NCI-H2196 (cell line): ENCODE measurements around the gene CD68.

Source experiments
- DNase-seq: peaks from one replicate; lab custom pipeline; 2025; ENCODE audit not compliant: unreplicated experiment; lab: John Stamatoyannopoulos, UW

CD68 gene, protein sequence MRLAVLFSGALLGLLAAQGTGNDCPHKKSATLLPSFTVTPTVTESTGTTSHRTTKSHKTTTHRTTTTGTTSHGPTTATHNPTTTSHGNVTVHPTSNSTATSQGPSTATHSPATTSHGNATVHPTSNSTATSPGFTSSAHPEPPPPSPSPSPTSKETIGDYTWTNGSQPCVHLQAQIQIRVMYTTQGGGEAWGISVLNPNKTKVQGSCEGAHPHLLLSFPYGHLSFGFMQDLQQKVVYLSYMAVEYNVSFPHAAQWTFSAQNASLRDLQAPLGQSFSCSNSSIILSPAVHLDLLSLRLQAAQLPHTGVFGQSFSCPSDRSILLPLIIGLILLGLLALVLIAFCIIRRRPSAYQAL

DNA sequence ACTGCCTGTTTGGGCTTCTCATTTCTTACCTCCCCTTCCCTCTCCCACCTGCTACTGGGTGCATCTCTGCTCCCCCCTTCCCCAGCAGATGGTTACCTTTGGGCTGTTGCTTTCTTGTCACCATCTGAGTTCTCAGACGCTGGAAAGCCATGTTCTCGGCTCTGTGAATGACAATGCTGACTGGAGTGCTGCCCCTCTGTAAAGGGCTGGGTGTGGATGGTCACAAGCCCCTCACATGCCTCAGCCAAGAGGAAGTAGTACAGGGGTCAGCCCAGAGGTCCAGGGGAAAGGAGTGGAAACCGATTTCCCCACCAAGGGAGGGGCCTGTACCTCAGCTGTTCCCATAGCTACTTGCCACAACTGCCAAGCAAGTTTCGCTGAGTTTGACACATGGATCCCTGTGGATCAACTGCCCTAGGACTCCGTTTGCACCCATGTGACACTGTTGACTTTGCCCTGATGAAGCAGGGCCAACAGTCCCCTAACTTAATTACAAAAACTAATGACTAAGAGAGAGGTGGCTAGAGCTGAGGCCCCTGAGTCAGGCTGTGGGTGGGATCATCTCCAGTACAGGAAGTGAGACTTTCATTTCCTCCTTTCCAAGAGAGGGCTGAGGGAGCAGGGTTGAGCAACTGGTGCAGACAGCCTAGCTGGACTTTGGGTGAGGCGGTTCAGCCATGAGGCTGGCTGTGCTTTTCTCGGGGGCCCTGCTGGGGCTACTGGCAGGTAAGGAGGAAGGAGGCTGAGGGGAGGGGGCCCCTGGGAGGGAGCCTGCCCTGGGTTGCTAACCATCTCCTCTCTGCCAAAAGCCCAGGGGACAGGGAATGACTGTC is at the start of gene CD68:
Gene CD68 (plus strand): TSS at position 638 of the 833 bp plus-strand sequence. CDS start 40 bp downstream, at position 678.
- no peak for DNase-seq

DNA sequence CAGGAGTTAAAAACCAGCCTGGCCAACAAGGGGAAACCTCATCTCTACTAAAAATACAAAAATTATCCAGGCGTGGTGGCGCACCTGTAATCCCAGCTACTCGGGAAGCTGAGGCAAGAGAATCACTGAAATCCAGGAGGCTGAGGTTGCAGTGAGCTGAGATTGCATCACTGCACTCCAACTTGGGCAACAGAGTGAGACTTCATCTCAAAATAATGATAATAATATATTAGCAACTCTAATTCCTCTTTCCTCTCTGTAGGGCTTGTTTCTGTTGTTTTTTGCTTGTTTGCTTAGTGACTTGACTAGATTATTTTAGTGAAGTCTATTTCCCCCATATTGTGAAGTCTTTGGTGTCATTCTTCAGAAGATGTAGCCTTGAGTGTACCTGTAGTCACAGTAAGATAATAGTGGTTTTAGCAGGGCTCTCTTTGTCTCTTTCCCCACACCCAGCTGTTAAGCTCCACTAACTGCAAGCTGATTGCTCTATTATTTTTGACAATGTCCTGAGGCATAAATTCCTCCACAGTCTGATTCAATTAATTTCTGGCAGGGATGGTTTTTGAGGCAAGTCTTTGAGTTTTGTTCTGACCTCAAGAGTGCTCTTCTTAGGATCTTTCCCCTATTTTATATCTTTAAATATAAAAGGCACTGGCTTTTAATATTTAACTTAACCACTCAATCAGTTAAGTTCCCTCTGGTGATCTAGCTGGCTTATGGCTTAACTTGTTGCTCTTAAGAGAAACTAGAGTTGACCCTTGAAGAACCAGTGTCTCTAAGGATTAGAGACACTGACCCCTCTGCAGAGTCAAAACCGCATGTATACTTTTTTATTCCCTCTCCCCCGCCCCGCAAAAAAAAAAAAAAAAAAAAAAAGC is 49.2 kb upstream of the CD68 start:
- no peak for DNase-seq

DNA sequence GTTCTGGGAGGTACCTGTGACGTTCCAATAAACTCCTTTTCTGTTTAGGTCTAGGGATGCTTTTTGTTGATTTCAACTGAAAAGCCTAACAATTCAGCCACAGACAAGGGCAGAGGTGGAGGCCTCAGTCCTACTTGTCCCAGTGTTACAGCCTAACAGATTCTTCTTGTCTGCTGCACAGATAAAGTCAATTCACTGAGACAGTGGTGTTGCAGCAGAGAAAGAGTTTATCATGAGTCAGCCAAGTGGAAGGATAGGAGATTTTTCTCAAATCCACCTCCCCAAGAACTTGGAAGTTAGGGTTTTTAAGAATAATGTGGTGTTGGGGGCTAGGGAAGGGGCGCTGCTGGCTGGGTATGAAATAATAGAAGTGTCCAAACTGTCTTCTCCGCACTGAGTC is 41.4 kb upstream of the CD68 start:
- no peak for DNase-seq

DNA sequence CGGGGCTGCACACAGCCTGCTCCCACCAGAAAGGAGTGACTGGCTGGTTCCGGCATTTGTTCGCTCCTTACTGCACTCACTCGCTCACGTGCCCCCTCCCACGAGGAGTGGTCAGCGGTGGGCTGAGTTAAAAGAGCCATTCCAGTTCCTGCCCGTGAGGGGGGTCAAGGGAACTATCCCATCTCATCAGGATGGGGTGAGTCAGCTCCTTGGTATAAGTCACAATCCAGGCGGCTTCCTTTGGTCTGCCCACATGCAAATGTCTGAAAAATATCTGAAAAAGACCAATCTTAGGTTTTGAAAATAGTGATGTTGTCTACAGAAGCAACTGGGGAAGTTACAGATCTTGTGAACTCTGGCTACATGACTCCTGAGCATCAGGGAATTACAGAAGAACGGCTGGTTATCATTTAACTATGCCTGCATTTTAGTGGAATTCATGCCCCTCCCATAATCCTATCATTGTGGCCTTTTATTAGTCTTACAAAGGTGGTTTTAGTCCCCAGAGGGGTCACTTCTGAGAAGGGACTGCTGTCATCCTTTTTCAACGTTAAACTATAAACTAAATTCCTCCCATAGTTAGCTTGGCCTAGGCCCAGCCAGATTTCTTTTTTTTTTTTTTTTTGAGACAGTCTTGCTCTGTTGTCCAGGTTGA is 40.4 kb upstream of the CD68 start:
- DNase-seq = no peak

DNA sequence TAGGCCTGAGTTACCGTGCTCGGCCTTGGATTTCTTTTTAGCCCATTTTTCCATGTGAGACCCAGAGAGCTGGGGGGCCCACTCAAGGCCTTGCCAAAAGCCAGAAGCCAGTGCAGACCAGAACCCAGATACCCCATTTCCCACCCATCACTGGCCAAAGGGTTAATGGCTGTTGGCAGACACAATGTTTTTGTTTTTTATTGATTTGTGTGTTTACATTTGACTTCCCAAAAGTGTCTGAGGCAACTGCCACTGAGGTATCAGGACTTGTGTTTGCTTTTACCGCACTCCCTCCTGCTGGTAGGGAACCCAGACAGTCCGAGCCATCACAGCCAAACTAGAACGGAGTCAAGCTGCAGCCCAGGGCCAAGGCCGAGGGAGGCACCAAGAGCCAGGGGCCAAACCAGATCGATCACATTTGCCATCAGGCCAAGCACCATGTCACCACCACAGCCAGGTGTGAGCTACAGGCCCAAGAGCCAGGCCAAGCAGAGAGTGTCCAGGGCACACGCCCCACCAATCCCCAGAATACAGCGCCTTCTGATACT is 38.3 kb upstream of the CD68 start:
- DNase-seq = no peak

DNA sequence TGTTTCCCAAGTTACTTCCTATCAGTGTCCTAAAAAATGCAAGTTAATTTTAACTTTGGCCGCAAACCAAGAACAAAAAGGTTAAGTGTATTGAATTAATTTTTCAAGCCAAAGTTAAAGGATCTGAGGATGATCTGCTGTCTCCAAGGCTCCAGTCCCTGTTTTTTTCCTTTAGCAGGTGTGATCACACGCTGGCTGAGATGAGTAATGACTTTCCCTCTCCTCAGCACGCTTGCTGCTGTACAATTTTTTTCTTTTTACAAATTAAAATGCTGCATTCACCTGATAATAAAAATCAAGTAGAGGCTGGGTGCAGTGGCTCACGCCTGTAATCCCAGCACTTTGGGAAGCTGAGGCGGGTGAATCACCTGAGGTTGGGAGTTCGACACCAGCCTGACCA is 34.5 kb upstream of the CD68 start:
- no peak for DNase-seq

DNA sequence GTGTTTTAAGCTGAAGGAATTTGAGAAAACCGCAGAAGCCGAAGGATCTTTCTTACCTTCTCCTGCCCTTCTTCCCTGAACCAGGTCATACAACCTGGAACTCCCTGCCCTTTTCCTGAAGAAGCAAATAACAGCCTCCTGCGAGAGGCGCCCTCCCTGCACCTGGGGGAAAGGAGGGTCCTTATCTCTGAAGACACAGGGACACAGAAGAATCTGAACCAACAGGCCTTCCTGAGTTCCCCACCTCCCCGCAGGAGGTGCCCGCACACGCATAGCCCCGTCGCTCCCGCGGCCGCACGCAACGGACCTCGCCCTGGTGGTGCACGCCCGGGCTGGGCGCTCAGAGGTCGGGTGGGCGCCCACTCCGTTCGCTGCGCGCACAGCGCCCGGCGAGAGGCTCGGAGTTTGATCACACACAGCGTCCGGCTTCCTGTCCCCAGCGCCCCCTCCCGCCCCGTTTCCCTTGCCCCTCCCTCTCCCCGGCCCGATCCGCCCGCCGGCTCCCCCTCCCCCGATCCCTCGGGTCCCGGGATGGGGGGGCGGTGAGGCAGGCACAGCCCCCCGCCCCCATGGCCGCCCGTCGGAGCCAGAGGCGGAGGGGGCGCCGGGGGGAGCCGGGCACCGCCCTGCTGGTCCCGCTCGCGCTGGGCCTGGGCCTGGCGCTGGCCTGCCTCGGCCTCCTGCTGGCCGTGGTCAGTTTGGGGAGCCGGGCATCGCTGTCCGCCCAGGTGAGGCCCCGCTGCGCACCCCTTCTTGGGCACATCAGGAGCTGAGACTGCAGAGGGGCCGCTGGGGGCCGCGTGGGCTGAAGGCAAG is 30.6 kb upstream of the CD68 start, which contains the start of gene TNFSF12:
Gene TNFSF12 (plus strand): TSS at position 474 of the 816 bp plus-strand sequence. CDS start 96 bp downstream, at position 570.
- DNase-seq = no peak

DNA sequence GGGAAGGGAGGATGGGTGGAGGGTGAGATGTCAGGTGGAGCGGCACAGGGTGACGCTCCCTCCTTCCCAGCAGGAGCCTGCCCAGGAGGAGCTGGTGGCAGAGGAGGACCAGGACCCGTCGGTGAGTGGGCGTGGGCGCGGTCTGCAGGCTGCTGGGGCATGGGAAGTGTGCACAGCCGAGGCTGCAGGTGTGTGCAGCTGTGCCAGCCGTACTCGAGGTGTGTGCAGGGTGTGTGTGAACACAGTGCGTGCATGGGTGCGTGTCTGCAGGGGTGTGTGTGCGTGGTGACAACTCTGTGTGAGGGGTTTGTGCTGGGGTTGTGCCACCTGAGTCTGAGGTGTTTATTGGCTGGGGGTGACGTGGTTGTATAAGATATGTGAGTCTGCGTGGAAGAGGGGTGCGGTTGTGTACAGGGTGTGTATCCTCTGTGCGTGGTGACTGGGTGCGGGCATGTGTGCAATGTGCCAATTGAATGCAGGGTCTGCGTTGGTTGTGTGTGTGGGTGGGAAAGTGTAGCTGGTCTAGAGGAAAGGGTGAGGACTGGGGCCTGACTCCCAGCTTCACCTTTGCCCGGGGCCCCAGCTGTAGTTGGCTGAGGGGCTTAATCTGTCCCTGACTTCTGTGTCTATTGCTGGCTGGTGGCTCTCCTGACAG is 29.9 kb upstream of the CD68 start:
- DNase-seq = no peak

DNA sequence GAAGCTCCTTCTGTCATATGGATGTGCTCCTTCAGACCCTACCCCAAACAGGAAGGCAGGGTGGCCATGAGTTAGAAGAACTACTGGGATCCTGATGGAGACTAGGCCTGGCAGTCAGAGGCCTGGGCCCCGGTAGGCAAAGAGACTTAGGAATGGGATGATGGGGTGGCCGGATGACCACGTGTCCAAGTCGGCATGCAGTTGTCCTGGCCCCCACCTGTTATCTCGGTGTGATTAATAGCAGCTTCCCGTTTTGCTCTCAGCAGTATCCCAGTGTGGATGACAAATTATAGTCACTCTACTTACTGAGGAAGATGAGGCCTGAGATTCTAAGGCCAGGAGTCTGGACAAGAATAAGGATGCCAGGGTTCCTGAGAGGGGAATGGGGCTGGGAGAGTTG is 29.1 kb upstream of the CD68 start:
- DNase-seq = no peak

DNA sequence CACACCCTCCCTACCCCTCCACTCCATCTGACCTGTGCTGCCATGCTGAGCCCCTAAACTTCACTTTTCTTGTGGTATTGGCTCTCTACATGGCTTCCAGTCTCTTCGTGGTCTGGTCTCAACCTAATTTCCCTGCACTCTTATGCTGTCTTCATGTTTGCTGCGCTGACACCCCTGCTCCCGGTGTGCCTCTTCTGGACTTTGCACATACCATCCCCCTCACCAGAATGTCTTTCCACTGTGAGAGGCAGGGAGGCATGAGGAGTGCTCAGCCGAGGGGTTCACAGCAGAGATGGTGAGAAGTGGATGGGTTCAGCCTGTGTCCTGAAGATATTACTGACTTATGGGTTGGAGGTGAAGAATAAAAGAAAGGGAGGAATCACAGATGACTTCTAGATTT is 28.0 kb upstream of the CD68 start:
- no peak for DNase-seq

DNA sequence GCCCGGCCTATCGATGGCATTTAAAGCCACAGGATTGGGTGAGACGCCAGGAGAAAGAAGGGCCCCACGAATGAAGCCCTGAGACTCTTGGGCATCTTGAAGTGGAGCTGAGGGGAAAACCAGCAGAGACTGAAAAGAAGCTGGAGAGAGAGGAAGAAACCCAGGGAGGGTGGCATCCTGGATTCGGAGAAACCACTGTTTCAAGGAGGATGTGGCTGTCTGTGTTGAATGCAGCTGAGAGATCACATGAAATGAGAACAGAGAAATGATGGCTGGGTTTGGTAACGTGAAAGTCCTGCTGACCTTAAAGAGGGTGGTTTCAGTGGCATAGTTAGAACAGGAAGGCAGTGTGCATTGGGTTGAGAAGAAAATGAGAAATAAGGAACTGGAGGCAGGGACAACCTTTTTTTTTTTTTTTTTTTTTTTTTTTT is 26.8 kb upstream of the CD68 start:
- DNase-seq = no peak

DNA sequence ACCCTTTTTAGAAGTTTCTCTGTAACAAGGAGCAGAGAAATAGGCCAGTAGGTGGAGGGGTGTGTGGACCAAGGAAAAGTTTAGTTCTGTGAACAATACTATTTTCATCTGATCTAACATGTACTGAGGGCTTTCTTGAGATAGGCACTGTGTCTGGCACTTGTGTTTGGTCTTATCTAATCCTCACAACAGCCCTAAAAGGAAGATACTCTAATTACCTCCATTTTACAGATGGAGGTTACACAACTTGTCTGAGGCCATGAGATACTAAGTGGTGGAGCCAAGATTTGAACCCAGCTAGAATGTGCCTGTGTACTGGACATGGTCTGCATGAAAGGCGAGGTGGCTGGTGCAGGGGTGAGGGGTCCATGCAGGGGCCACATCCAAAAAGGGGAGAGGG is 26.1 kb upstream of the CD68 start:
- no peak for DNase-seq

DNA sequence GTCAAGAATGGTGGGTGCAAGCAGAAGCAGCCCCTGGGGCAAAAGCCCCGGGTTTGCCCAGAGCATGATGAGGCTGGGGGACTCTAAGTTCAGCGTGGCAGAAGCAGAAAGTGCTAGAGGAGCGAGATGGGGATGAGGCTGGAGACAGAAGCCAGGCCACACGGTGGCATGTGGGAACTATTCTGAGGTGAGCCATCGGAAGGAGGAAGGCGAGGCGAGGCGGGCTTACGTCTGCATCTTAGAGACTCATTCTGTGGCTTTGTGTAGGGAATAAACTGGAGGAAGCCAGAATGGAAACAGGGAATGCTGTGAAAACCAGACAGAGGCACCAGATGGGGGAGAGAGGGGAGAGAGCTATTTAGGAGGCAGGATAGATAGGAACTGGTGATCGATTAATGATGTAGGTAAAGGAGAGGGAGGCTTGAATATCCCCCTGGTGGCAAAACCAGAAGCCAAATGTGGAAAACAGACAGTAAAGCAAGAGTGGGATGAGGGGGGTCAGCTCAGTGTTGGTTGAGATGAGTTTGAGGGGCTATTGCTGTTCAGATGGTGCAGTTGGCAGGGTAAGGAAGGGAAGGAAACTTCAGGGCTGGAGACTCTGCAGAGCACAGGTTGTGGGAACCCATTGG is 24.0 kb upstream of the CD68 start:
- no peak for DNase-seq

DNA sequence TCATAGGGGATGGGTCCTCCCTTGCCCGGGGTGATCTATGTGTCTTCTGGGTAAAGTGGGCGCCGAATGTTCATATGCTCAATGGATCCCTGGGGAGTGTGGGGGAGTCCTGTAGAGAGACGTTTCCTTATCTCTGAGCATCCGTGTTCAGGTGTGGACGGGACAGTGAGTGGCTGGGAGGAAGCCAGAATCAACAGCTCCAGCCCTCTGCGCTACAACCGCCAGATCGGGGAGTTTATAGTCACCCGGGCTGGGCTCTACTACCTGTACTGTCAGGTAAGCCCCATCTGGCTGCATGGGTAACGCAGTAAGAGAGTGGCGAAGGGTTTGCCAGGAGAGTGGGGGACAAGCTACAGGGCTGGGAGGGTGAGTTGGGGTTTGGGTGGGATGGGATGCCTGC is 22.8 kb upstream of the CD68 start:
- DNase-seq = no peak

DNA sequence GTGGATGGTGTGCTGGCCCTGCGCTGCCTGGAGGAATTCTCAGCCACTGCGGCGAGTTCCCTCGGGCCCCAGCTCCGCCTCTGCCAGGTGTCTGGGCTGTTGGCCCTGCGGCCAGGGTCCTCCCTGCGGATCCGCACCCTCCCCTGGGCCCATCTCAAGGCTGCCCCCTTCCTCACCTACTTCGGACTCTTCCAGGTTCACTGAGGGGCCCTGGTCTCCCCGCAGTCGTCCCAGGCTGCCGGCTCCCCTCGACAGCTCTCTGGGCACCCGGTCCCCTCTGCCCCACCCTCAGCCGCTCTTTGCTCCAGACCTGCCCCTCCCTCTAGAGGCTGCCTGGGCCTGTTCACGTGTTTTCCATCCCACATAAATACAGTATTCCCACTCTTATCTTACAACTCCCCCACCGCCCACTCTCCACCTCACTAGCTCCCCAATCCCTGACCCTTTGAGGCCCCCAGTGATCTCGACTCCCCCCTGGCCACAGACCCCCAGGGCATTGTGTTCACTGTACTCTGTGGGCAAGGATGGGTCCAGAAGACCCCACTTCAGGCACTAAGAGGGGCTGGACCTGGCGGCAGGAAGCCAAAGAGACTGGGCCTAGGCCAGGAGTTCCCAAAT is 22.2 kb upstream of the CD68 start:
- DNase-seq = no peak

DNA sequence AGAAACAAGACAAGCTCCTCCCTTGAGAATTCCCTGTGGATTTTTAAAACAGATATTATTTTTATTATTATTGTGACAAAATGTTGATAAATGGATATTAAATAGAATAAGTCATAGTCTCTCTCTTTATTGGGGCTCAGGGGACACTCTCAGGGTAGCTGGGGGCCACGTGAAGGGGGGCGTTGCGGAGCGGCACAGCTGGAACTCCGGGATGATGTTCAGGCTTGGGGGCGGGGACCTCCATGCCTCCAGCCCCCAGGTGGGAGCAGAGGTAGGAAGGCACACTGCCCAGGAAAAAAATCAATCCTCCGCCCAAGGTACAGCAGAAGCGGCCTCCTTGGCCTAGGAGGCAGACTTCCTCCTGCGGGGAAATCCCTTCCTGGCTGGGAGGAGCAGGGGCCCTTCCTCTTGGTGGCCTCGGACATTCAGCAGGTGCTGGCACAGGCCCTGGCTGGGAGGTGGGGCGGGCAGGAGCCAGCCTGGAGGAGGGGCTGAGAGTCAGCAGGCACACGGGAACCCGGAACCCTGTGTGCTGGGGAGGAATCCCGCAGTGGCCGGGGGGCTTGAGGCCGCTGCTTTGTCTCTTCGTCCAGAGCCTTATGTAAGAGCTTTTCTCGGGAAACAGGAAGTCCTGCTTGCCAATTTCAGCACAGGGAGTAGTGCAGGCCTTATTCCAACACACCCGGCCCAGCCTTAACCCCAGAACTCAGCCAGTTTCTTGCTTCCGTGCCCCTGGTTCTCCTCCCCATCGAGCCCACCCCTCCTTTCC is 21.5 kb upstream of the CD68 start:
- DNase-seq = peak; percentile 77

DNA sequence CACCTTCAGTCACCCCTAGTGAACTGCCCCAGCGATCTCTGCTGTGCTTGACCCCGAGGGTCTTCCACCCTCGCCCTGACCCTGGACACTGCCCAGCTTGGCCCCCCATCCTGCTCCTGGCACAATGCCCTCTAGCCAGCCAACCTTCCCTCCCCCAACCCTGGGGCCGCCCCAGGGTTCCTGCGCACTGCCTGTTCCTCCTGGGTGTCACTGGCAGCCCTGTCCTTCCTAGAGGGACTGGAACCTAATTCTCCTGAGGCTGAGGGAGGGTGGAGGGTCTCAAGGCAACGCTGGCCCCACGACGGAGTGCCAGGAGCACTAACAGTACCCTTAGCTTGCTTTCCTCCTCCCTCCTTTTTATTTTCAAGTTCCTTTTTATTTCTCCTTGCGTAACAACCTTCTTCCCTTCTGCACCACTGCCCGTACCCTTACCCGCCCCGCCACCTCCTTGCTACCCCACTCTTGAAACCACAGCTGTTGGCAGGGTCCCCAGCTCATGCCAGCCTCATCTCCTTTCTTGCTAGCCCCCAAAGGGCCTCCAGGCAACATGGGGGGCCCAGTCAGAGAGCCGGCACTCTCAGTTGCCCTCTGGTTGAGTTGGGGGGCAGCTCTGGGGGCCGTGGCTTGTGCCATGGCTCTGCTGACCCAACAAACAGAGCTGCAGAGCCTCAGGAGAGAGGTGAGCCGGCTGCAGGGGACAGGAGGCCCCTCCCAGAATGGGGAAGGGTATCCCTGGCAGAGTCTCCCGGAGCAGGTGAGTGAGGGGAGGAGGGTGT is 20.7 kb upstream of the CD68 start, which contains the start of gene TNFSF13:
Gene TNFSF13 (plus strand): TSS at position 207 of the 776 bp plus-strand sequence. CDS start 290 bp downstream, at position 497.
- DNase-seq = no peak
